Choroid plexus epithelial cell (primary cell): Measurements from ENCODE around the gene TGFB2.

ENCODE experiments used
- DNase-seq: peaks from one replicate; pipeline ENCODE4 v3.0.0-alpha.2; 2010; ENCODE audit warnings: low read depth
- H3K4me3 ChIP-seq: 2 replicates; pipeline ENCODE4 v1.5.1; 2011; ENCODE audit warnings: low read depth, mild to moderate bottlenecking, control low read depth, low read length, moderate library complexity
- TF ChIP-seq, protein P1 (sequence below): conservative IDR thresholded peaks from 2 replicates; pipeline ENCODE4 v1.5.1; 2011; ENCODE audit warnings: low read depth, mild to moderate bottlenecking, control low read depth, inconsistent platforms, low read length, moderate library complexity

The TGFB2 gene

DNA sequence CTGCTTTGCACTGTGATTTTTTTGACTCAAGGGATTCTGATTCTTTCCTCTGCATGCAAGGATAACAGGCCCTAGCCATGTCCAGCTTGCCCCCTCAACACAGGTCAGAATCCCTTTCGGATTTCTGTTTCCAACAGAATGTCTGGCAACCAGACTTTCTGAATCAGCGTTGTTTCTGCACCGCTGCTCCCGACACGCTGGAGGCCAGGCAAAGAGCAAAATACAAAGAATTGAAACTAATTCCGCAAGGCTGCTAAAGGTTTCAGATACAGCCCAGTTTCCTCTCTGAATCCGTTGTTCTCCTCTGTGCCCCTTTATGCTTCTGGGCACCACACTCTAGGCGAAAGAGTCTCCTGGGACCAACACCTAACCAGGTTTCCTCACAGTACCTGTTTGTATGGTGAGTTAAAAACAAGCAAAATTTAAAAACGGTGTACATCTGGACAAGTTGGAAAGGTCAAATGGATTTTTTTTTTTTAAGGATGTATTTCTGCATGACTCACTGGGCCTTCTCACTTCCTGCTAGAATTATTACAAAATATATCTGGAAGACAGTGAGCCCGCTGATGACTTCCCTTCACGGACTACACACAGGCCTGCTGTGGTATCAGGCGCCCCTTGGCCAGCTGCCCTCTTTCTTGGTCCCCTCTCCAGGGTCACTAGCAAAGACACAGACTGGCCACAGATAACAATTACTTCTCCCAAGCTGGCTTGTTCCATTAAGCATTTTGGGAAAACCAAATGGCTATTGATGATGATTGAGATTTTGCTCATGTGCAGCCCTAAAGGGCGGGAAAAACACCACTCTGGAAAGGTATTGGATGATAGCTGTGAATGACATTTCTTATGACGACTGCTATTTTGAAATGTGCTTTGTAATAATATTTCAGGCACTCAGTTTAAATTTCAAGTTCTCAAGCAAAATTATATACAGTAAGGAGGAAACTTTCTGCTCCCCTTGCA lies 118.3 kb downstream of the TGFB2 start:
- TF ChIP-seq, protein P1, sequence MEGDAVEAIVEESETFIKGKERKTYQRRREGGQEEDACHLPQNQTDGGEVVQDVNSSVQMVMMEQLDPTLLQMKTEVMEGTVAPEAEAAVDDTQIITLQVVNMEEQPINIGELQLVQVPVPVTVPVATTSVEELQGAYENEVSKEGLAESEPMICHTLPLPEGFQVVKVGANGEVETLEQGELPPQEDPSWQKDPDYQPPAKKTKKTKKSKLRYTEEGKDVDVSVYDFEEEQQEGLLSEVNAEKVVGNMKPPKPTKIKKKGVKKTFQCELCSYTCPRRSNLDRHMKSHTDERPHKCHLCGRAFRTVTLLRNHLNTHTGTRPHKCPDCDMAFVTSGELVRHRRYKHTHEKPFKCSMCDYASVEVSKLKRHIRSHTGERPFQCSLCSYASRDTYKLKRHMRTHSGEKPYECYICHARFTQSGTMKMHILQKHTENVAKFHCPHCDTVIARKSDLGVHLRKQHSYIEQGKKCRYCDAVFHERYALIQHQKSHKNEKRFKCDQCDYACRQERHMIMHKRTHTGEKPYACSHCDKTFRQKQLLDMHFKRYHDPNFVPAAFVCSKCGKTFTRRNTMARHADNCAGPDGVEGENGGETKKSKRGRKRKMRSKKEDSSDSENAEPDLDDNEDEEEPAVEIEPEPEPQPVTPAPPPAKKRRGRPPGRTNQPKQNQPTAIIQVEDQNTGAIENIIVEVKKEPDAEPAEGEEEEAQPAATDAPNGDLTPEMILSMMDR: peak; percentile 39
- H3K4me3 ChIP-seq: no peak overlapping the region
- peak; percentile 88 for DNase-seq

DNA sequence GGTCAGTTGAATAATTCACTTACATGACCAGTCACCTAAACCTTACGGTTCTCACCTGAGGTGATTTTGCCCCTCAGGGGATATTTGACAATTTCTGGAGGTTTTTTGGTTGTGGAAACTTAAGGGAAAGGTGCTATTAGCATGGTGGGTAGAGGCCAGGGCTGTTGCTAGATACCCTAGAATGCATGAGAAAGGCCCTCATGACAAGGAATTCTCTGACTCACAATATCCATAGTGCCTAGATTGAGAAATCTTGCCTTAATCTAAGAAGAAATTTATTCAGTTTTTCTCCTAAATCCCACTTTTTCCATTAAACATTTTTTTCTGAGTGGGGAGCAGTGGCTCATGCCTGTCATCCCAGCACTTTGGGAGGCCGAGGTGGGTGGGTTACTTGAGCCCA lies 119.7 kb downstream of the TGFB2 start:
- no peak overlapping the region for H3K4me3 ChIP-seq
- TF ChIP-seq, protein P1: no peak
- DNase-seq: no peak

DNA sequence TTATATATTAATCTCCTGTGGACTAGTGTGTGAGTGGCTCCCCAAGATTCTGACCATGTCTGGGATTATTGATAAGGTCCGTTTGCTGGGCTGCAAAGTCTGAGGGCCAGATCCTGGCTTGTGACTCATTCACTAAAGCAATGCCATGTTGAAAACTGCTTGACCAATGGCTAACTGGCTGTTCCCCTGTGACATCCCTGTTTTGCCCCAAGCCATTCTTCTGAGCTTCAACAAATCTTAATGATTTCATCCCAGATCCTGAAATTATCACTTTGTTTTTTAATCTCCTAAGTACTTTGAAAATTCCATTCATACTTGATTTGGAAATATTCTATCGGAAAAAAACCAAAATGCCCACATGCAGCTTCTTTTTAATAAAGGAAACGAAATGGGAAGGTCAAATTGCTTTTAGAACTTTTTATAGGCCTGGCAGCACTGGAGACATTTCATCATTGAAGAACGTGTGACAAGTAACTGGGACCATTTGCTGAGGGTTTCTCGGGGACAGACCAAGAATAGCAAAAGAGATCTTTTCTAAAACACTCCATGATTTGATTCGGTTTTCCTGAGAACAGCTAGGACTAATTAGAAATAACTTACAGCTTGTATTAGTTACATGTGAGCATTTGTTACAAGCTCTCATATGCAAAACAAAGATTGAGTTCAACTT lies 121.3 kb downstream of the TGFB2 start:
- DNase-seq: no peak
- TF ChIP-seq, protein P1: no peak
- no peak overlapping the region for H3K4me3 ChIP-seq

DNA sequence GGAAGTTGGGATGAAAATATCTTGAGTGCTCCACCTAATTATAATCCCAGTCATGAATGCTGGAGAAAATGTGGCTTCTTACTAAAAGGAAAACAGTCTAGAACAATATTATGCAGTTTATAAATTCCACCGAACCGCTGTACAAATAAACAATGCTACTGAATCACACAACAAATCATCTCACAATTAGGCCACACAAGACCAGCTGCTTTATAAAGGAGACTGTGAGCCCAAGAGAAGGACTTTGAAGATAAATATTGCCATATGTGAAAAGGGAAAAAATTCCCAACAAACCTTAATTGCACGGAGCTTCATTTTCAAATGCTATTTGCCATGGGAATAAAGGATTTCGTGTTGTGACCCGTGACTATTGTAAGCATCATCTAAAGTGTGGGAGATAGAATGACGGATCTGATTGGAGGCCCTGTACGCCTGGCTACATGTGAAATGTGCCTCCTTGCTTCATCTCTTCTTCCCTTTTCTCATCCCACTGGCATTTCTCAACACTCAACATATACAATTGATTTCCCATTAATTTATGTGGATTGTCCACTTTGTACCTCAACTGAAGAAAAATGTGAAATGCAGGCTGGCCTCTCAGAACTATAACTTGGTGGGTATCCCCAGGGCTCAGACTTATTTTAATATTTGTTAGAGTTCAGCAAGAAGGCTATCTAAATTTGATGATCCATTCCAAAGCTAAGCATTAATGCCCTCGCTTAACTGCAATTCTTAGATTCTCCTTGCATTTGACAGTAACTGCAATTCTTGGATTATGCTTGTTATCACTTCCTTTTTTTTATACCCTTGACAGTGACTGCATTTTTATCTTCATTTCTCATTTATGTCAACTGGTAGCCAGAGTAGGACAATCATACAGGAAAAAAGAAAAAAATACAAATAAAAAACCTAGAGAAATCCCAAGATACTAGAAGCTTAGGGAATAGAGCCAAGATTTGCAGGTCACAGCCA lies 122.3 kb downstream of the TGFB2 start:
- peak; percentile 78 for DNase-seq
- H3K4me3 ChIP-seq: no peak overlapping the region
- TF ChIP-seq, protein P1: no peak

DNA sequence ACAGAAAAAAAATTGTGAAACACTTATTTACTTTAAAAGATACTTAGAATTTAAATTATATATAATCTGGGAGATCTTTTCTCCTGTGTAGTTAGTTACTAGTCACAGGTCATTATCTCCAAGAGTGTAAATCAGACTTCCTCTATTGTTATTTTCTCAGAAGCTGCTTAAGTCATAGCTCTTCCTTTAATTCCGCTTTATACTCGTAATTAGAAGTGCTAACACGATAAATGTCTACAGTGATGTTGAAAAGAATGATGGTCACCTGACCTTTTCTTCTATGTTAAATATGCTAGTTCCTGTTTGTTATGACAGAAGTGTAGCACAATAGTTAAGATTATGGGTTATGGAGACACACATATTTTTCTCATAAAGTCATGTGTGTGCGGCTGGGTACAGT lies 123.6 kb downstream of the TGFB2 start:
- TF ChIP-seq, protein P1: no peak
- no peak overlapping the region for H3K4me3 ChIP-seq
- no peak for DNase-seq

DNA sequence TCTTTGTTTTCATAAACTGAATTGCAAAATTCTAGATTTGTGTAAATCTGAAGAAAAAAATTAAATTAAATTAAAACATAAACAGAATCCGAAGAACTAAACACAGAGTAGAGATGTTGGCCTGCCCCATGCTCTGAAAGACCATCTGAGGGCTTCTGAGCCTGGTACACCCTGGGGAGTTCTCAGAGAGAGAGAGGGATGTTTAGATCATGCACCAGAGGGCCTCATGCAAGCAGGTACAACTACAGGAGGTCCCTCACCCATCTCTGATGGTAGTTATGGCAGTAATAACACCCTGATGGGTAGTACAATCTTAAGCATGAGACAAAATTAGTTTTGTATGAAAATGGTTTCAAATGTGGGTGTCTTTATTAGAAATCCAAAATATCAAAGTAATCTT lies 127.7 kb downstream of the TGFB2 start:
- no peak overlapping the region for H3K4me3 ChIP-seq
- no peak for DNase-seq
- TF ChIP-seq, protein P1: no peak
